SK-N-SH (cell line): ENCODE data around the gene RAB23. TPM values are rescaled to one million over a fixed set of nuclear protein-coding genes. Genes with fewer than 3 reads are reported as not detected.

Source experiments
- CTCF ChIA-PET: fragments of 300-600, 350-600 bp; formaldehyde crosslinking; extraction: SDS; loops from one replicate; lab custom pipeline; 2021; lab: Yijun Ruan, JAX
- POLR2A ChIA-PET: fragments of 350-600 bp; sonication (Branson Sonifier 250); formaldehyde crosslinking; extraction: SDS; loops from one replicate; lab custom pipeline; 2020; ENCODE audit warnings: antibody characterized with exemption, inconsistent platforms; lab: Yijun Ruan, JAX
- DNase-seq: peaks from one replicate; pipeline ENCODE4 v3.0.0; 2012
- H2AFZ ChIP-seq: fragments of 200-600 bp; sonication (generic); 2 replicates; pipeline ENCODE4 v1.8.1; 2016; ENCODE audit warnings: antibody characterized with exemption, mild to moderate bottlenecking, low read depth
- H3F3A ChIP-seq: fragments of 200-600 bp; sonication (generic); replicated peaks from 2 replicates; pipeline ENCODE3; 2016; ENCODE audit warnings: antibody characterized with exemption, mild to moderate bottlenecking; ENCODE audit not compliant: insufficient read depth
- H3K27ac ChIP-seq, 2 experiments: fragments of 200-500 bp in 1 of 2; fragments of 200-600 bp in 1 of 2; sonication (Bioruptor generic) in 1 of 2; sonication (generic), shearing (Covaris generic) in 1 of 2; 2 replicates each; pipeline versions ENCODE4 v1.5.1 to v1.6.1; 2014 to 2016; ENCODE audit warnings: low read depth in 2 of 2, inconsistent platforms in 1 of 2, low read length in 1 of 2, mild to moderate bottlenecking in 1 of 2, mixed read lengths in 1 of 2
- H3K27me3 ChIP-seq: fragments of 200-600 bp; sonication (generic), shearing (Covaris generic); 2 replicates; pipeline ENCODE4 v1.6.1; 2016; ENCODE audit warnings: mixed run types; ENCODE audit not compliant: insufficient read depth
- H3K36me3 ChIP-seq, 2 experiments: fragments of 200-500 bp in 1 of 2; fragments of 200-600 bp in 1 of 2; sonication (Bioruptor generic) in 1 of 2; sonication (generic) in 1 of 2; replicated peaks in 1 of 2; 2 replicates each; pipeline versions ENCODE3 to v1.5.1; 2014 to 2016; ENCODE audit warnings: low read length in 1 of 2, mild to moderate bottlenecking in 1 of 2; ENCODE audit not compliant: insufficient read depth in 2 of 2, control insufficient read depth in 1 of 2
- H3K4me1 ChIP-seq, 2 experiments: fragments of 200-500 bp in 1 of 2; fragments of 200-600 bp in 1 of 2; sonication (Bioruptor generic) in 1 of 2; sonication (generic), shearing (Covaris generic) in 1 of 2; 2 replicates each; pipeline versions ENCODE4 v1.5.1 to v1.6.1; 2014 to 2016; ENCODE audit warnings: low read depth in 1 of 2, low read length in 1 of 2, mixed run types in 1 of 2; ENCODE audit not compliant: insufficient read depth in 2 of 2, control insufficient read depth in 1 of 2
- H3K4me2 ChIP-seq: fragments of 200-600 bp; sonication (generic), shearing (Covaris generic); 2 replicates; pipeline ENCODE4 v1.6.1; 2017; ENCODE audit warnings: mixed run types
- H3K4me3 ChIP-seq, 2 experiments: fragments of 200-500 bp in 1 of 2; fragments of 200-600 bp in 1 of 2; sonication (Bioruptor generic) in 1 of 2; sonication (generic), shearing (Covaris generic) in 1 of 2; 2 replicates each; pipeline versions ENCODE4 v1.5.1 to v1.8.1; 2014 to 2016; ENCODE audit warnings: low read depth in 2 of 2, inconsistent platforms in 1 of 2, low read length in 1 of 2, mild to moderate bottlenecking in 1 of 2, mixed read lengths in 1 of 2, moderate library complexity in 1 of 2
- H3K79me2 ChIP-seq: fragments of 200-600 bp; sonication (generic); 2 replicates; pipeline ENCODE4 v1.8.1; 2017; ENCODE audit warnings: mild to moderate bottlenecking; ENCODE audit not compliant: insufficient read depth
- H3K9ac ChIP-seq: fragments of 200-600 bp; sonication (generic); 2 replicates; pipeline ENCODE4 v1.6.1; 2017; ENCODE audit warnings: mixed run types
- H3K9me2 ChIP-seq: fragments of 200-600 bp; sonication (generic); 2 replicates; pipeline ENCODE4 v1.6.1; 2017; ENCODE audit warnings: mixed run types
- H3K9me3 ChIP-seq: fragments of 200-600 bp; sonication (generic); 2 replicates; pipeline ENCODE4 v1.6.1; 2017; ENCODE audit warnings: mixed run types, mild to moderate bottlenecking, moderate library complexity
- H4K20me1 ChIP-seq: fragments of 200-600 bp; sonication (generic); 2 replicates; pipeline ENCODE4 v1.6.1; 2017; ENCODE audit warnings: mild to moderate bottlenecking, mixed run types; ENCODE audit not compliant: insufficient read depth
- CHD2 ChIP-seq: fragments of 150-350 bp; IDR thresholded peaks from 2 replicates; pipeline ENCODE4 v1.6.1; 2018; ENCODE audit warnings: low read length; ENCODE audit not compliant: partially characterized antibody
- FOSL2 ChIP-seq: IDR thresholded peaks from 2 replicates; pipeline ENCODE4 v1.4.0; 2012; ENCODE audit warnings: low read depth, mild to moderate bottlenecking, moderate library complexity, borderline replicate concordance
- FOXJ3 ChIP-seq: sonication (generic); formaldehyde crosslinking; IDR thresholded peaks from 2 replicates; pipeline ENCODE4 v1.5.1; 2020; ENCODE audit warnings: mild to moderate bottlenecking, missing genetic modification reagents
- FOXM1 ChIP-seq: IDR thresholded peaks from 2 replicates; pipeline ENCODE4 v1.4.0; 2012; ENCODE audit warnings: low read depth, mild to moderate bottlenecking
- GABPA ChIP-seq: IDR thresholded peaks from 2 replicates; pipeline ENCODE4 v1.4.0; 2012; ENCODE audit warnings: low read depth, mild to moderate bottlenecking
- GATA2 ChIP-seq: sonication (generic); formaldehyde crosslinking; IDR thresholded peaks from 2 replicates; pipeline ENCODE4 v1.5.0; 2020; ENCODE audit warnings: mild to moderate bottlenecking, missing genetic modification reagents
- JUND ChIP-seq: IDR thresholded peaks from 2 replicates; pipeline ENCODE4 v1.4.0; 2012
- MXI1 ChIP-seq: IDR thresholded peaks from 2 replicates; pipeline ENCODE4 v1.6.1; 2012; ENCODE audit warnings: mild to moderate bottlenecking, low read depth, low read length, improper control_type of control experiment
- NFIC ChIP-seq: IDR thresholded peaks from 2 replicates; pipeline ENCODE4 v1.4.0; 2012; ENCODE audit warnings: borderline replicate concordance
- NRF1 ChIP-seq: IDR thresholded peaks from 2 replicates; pipeline ENCODE4 v1.6.1; 2012; ENCODE audit warnings: low read depth, mild to moderate bottlenecking, low read length
- RCOR1 ChIP-seq: fragments of 150-350 bp; IDR thresholded peaks from 2 replicates; pipeline ENCODE4 v1.6.1; 2017; ENCODE audit warnings: antibody characterized with exemption, low read length
- REST ChIP-seq: IDR thresholded peaks from 2 replicates; pipeline ENCODE4 v1.6.1; 2012; ENCODE audit warnings: mild to moderate bottlenecking, low read depth, low read length, moderate library complexity
- RXRA ChIP-seq: IDR thresholded peaks from 2 replicates; pipeline ENCODE4 v1.4.0; 2012; ENCODE audit warnings: low read depth, mild to moderate bottlenecking, borderline replicate concordance
- SIN3A ChIP-seq: IDR thresholded peaks from 2 replicates; pipeline ENCODE4 v1.6.1; 2012; ENCODE audit warnings: low read depth, mild to moderate bottlenecking, low read length, moderate library complexity, borderline replicate concordance
- SMC3 ChIP-seq: IDR thresholded peaks from 2 replicates; pipeline ENCODE4 v1.6.1; 2012; ENCODE audit warnings: low read depth, low read length, improper control_type of control experiment
- TCF12 ChIP-seq: IDR thresholded peaks from 2 replicates; pipeline ENCODE4 v1.4.0; 2012
- YY1 ChIP-seq: IDR thresholded peaks from 2 replicates; pipeline ENCODE4 v1.4.0; 2012; ENCODE audit warnings: low read depth, mild to moderate bottlenecking
- WGBS: methylation state at CpG from one replicate; pipeline ENCODE4 v1.1.6; 2017; ENCODE audit warnings: low lambda C conversion rate; 5-methylcytosine and 5-hydroxymethylcytosine counted together
- polyA plus RNA-seq, 3 experiments: library from polyadenylated mRNA; depleted of rRNA; stranded (reverse); fragments of >200 nt; gene quantifications; 2 replicates each; pipeline ENCODE4 v1.2.3, GENCODE V29; 2012
- TF ChIP-seq, protein P1 (sequence below): fragments of 150-350 bp; IDR thresholded peaks from 2 replicates; pipeline ENCODE4 v1.6.1; 2016; ENCODE audit warnings: mild to moderate bottlenecking, low read depth, low read length

RAB23 gene
- polyA plus RNA-seq, 1 of the 3 experiments (the other 2 are of a cell fraction) = 6.6 TPM

- peaks cover 44% of the 10 kb centered on the region for H3K79me2 ChIP-seq
- 97% methylated on average over 2 of the region's 2 CpGs for WGBS
Measured at GRCh38 chr6:57182017-57182432, 40.1 kb downstream of the RAB23 start.

GRCh38 chr6:57180596-57180995, 41.5 kb downstream of the RAB23 start:
- H3K36me3 ChIP-seq = peaks cover 52 to 63% of the 10 kb centered on the region in 2 experiments
- peaks cover 58% of the 10 kb centered on the region for H3K79me2 ChIP-seq
- H3F3A ChIP-seq = peaks cover 32% of the 10 kb centered on the region
- H3K9me3 ChIP-seq = no peaks in the 10 kb centered on the region
- no peak overlapping the region for H3K4me3 ChIP-seq
- H3K9ac ChIP-seq = no peak overlapping the region
- no peak overlapping the region for H2AFZ ChIP-seq
- no peaks in the 10 kb centered on the region for H4K20me1 ChIP-seq
- no peaks in the 10 kb centered on the region for H3K9me2 ChIP-seq
- ChIA-PET POLR2A (no interaction called here), CTCF (no interaction called here)
- DNase-seq = no peak
- WGBS = 93% methylated on average over 3 of the region's 3 CpGs
- no peaks in the 10 kb centered on the region; a peak in 1 of 4 replicates for H3K4me1 ChIP-seq
- no peak overlapping the region for H3K27ac ChIP-seq
- no peak overlapping the region for H3K4me2 ChIP-seq
- H3K27me3 ChIP-seq = no peaks in the 10 kb centered on the region
- TF ChIP-seq GATA2 (CRISPR knock-in tag) (no peak), REST (no peak), MXI1 (no peak), FOSL2 (no peak), NFIC (no peak), JUND (no peak), YY1 (no peak), GABPA (no peak), CHD2 (no peak), FOXJ3 (no peak), RCOR1 (no peak)

More at GRCh38 chr6:57182017-57182432, 40.1 kb downstream of the RAB23 start:
- no peak for TF ChIP-seq SIN3A
- TF ChIP-seq REST = no peak
- TF ChIP-seq FOXM1 = no peak
- TF ChIP-seq, protein P1, sequence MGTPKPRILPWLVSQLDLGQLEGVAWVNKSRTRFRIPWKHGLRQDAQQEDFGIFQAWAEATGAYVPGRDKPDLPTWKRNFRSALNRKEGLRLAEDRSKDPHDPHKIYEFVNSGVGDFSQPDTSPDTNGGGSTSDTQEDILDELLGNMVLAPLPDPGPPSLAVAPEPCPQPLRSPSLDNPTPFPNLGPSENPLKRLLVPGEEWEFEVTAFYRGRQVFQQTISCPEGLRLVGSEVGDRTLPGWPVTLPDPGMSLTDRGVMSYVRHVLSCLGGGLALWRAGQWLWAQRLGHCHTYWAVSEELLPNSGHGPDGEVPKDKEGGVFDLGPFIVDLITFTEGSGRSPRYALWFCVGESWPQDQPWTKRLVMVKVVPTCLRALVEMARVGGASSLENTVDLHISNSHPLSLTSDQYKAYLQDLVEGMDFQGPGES = no peak
- TF ChIP-seq SMC3 = no peak
- TF ChIP-seq TCF12 = no peak
- TF ChIP-seq FOXJ3 = no peak
- TF ChIP-seq NRF1 = no peak
- TF ChIP-seq RXRA = no peak
- Histone ChIP-seq H3K27me3 (no peaks in the 10 kb centered on the region), H3F3A (peaks cover 25% of the 10 kb centered on the region), H3K36me3 (peaks cover 57 to 58% of the 10 kb centered on the region in 2 experiments), H3K27ac (0 out of 4 replicates have a peak overlapping the region, but pooled peaks of 1 of the 2 experiments have one; percentile 0), H3K4me3 (no peak overlapping the region), H3K4me2 (no peak overlapping the region), H3K9me2 (no peaks in the 10 kb centered on the region), H4K20me1 (no peaks in the 10 kb centered on the region), H2AFZ (no peak overlapping the region), H3K4me1 (no peaks in the 10 kb centered on the region; a peak in 1 of 4 replicates), H3K9ac (no peak overlapping the region), H3K9me3 (no peaks in the 10 kb centered on the region)
- ChIA-PET CTCF (interaction anchor here (0.8 kb wide), 1 partner anchor 8 kb away, joined by 3 read pairs; no protein-coding TSS in a partner anchor), POLR2A (no interaction called here)
- DNase-seq = no peak
